K562 (cell line): ENCODE data around the gene SLC25A11. TPM values are rescaled to one million over a fixed set of nuclear protein-coding genes. Genes with fewer than 3 reads are reported as not detected.

Experiments
- ATF4 ChIP-seq: fragments of 450-650 bp; formaldehyde crosslinking; IDR thresholded peaks from 2 replicates; pipeline ENCODE4 v1.4.0; 2022; ENCODE audit warnings: mild to moderate bottlenecking, moderate library complexity
- CREB1 ChIP-seq, 2 experiments: sonication (generic) in 1 of 2; formaldehyde crosslinking in 1 of 2; IDR thresholded peaks; 2 replicates each; pipeline versions ENCODE4 v1.6.1 to v1.8.0; 2012 to 2022; ENCODE audit warnings: inconsistent platforms in 1 of 2, mild to moderate bottlenecking in 1 of 2, missing genetic modification reagents in 1 of 2, moderate library complexity in 1 of 2
- E4F1 ChIP-seq: fragments of 250-450 bp; sonication (Bioruptor Pico); IDR thresholded peaks from 2 replicates; pipeline ENCODE4 v1.5.0; 2021; ENCODE audit warnings: mild to moderate bottlenecking, borderline replicate concordance
- FOXK2 ChIP-seq, 2 experiments: fragments of 450-650 bp; IDR thresholded peaks in 1 of 2; conservative IDR thresholded peaks in 1 of 2; 2 replicates each; pipeline ENCODE4 v1.6.1; 2016; ENCODE audit warnings: low read depth in 2 of 2, mild to moderate bottlenecking in 1 of 2
- HNRNPLL ChIP-seq: fragments of 200-400 bp; formaldehyde crosslinking; IDR thresholded peaks from 2 replicates; pipeline ENCODE4 v1.6.1; 2017; ENCODE audit warnings: low read length, low read depth, mild to moderate bottlenecking; ENCODE audit not compliant: poor library complexity, severe bottlenecking
- POLR2A ChIP-seq: fragments of 450-650 bp; conservative IDR thresholded peaks from 2 replicates; pipeline ENCODE4 v1.6.1; 2016
- SIN3A ChIP-seq, 2 experiments: fragments of 150-350 bp in 1 of 2; IDR thresholded peaks; 2 replicates each; pipeline ENCODE4 v1.6.1; 2011 to 2016; ENCODE audit warnings: borderline replicate concordance in 2 of 2, low read depth in 2 of 2, low read length in 2 of 2, mild to moderate bottlenecking in 2 of 2, moderate library complexity in 2 of 2; ENCODE audit not compliant: control insufficient read depth in 1 of 2
- ZNF518B ChIP-seq: fragments of 250-450 bp; sonication (Bioruptor Pico); IDR thresholded peaks from 2 replicates; pipeline ENCODE4 v1.5.0; 2021; ENCODE audit warnings: mild to moderate bottlenecking, moderate library complexity
- polyA plus RNA-seq, 8 experiments: library from polyadenylated mRNA; depleted of rRNA in 4 of 8; stranded (reverse) in 5 of 8; unstranded in 3 of 8; fragments of >200 nt; fragmentation: Nextera tagmentation in 2 of 8; fragmentation: Illumina TruSeq in 1 of 8; extraction: Ambion mirVana in 2 of 8; extraction: Trizol in 1 of 8; gene quantifications; 2 replicates each; pipeline versions ENCODE4 v1.2.1 to v1.2.3, GENCODE V29; 2011 to 2014; ENCODE audit warnings: inconsistent platforms in 1 of 8, missing spikeins in 1 of 8
- total RNA-seq, 7 experiments: library from RNA; depleted of rRNA in 6 of 7; stranded (reverse); fragments of >200 nt in 6 of 7; fragmentation: Illumina TruSeq in 2 of 7; extraction: Trizol in 2 of 7; gene quantifications; 2 replicates each; pipeline versions ENCODE4 v1.2.1 to v1.2.3, GENCODE V29; 2011 to 2021; ENCODE audit warnings: low replicate concordance in 1 of 7
- TF ChIP-seq, protein P1 (sequence below): fragments of 450-650 bp; IDR thresholded peaks from 2 replicates; pipeline ENCODE4 v1.6.1; 2018; ENCODE audit not compliant: partially characterized antibody
- TF ChIP-seq, protein P2 (sequence below): fragments of 450-650 bp; conservative IDR thresholded peaks from 2 replicates; pipeline ENCODE4 v1.6.1; 2016; ENCODE audit warnings: missing genetic modification characterization, low read depth, mild to moderate bottlenecking, missing compliant biosample characterization, moderate library complexity

Gene SLC25A11
- total and polyA plus RNA-seq, 9 of the 15 experiments (the other 6 are each of a cell fraction or from before 2014, with no cell fraction given), result 3.1 to 56.7 (median 32.9) TPM

- TF ChIP-seq, protein P1, sequence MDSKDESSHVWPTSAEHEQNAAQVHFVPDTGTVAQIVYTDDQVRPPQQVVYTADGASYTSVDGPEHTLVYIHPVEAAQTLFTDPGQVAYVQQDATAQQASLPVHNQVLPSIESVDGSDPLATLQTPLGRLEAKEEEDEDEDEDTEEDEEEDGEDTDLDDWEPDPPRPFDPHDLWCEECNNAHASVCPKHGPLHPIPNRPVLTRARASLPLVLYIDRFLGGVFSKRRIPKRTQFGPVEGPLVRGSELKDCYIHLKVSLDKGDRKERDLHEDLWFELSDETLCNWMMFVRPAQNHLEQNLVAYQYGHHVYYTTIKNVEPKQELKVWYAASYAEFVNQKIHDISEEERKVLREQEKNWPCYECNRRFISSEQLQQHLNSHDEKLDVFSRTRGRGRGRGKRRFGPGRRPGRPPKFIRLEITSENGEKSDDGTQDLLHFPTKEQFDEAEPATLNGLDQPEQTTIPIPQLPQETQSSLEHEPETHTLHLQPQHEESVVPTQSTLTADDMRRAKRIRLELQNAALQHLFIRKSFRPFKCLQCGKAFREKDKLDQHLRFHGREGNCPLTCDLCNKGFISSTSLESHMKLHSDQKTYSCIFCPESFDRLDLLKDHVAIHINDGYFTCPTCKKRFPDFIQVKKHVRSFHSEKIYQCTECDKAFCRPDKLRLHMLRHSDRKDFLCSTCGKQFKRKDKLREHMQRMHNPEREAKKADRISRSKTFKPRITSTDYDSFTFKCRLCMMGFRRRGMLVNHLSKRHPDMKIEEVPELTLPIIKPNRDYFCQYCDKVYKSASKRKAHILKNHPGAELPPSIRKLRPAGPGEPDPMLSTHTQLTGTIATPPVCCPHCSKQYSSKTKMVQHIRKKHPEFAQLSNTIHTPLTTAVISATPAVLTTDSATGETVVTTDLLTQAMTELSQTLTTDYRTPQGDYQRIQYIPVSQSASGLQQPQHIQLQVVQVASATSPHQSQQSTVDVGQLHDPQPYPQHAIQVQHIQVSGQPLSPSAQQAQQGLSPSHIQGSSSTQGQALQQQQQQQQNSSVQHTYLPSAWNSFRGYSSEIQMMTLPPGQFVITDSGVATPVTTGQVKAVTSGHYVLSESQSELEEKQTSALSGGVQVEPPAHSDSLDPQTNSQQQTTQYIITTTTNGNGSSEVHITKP, result no peak
- TF ChIP-seq SIN3A (IDR thresholded peaks at IDR 0.05; ENCODE audit: borderline replicate concordance in 2 of 2, control insufficient read depth in 1 of 2, low read depth in 2 of 2, low read length in 2 of 2) (no peak), ZNF518B (CRISPR knock-in tag) (no peak), POLR2A (0 out of 2 replicates have a peak, but pooled peaks have one; percentile 20), FOXK2 (conservative IDR thresholded peaks at IDR 0.05 in 1 of 2, IDR thresholded peaks at IDR 0.05 in 1 of 2; ENCODE audit: low read depth in 2 of 2) (peak; percentile 58 to 69; a peak in 2 of 4 replicates), E4F1 (CRISPR knock-in tag) (no peak), HNRNPLL (peak; percentile 93), CREB1 (IDR thresholded peaks at IDR 0.05) (no peak), CREB1 (CRISPR knock-in tag; IDR thresholded peaks at IDR 0.05) (peak; percentile 67; the same call in 1 of the 2 replicates), ATF4 (CRISPR knock-in tag) (no peak)
- TF ChIP-seq, protein P2, sequence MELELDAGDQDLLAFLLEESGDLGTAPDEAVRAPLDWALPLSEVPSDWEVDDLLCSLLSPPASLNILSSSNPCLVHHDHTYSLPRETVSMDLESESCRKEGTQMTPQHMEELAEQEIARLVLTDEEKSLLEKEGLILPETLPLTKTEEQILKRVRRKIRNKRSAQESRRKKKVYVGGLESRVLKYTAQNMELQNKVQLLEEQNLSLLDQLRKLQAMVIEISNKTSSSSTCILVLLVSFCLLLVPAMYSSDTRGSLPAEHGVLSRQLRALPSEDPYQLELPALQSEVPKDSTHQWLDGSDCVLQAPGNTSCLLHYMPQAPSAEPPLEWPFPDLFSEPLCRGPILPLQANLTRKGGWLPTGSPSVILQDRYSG (tag), result no peak
These were observed 27.1 kb upstream of the SLC25A11 start (continued) for GRCh38 chr17:4966844-4967538.
